HCT116 (cell line): ENCODE measurements around the gene TIGD4. TPM values are rescaled to one million over a fixed set of nuclear protein-coding genes. Genes with fewer than 3 reads are reported as not detected.

ENCODE experiments used
- ATAC-seq: fragments of 200-7000 bp; cut with Tn5 transposase; 2 replicates; pipeline ENCODE4 v1.9.1; 2020; ENCODE audit warnings: mild to moderate bottlenecking, moderate library complexity
- BruUV-seq: library from RNA; stranded (reverse); fragments of 400-500 nt; replicated peaks from 2 replicates; lab custom pipeline; 2021; lab: Mats Ljungman, UMichigan
- CTCF ChIA-PET: fragments of 300-600 bp; sonication (Branson Sonifier 250); formaldehyde crosslinking; loops from one replicate; lab custom pipeline; 2021; ENCODE audit warnings: antibody characterized with exemption; lab: Charles Lee
- POLR2A ChIA-PET: fragments of 300-600, 350-600 bp; sonication (Branson Sonifier 250); formaldehyde crosslinking; loops from one replicate; lab custom pipeline; 2021; ENCODE audit warnings: antibody characterized with exemption; lab: Charles Lee
- RAD21 ChIA-PET, 2 experiments: fragments of 300-600 bp; sonication (Branson Sonifier 250); formaldehyde crosslinking; loops; one replicate each; lab custom pipeline; 2023; ENCODE audit warnings: low total read pairs in 2 of 2; ENCODE audit not compliant: uncharacterized antibody in 2 of 2, unreplicated experiment in 2 of 2, low non-redundant PET in 1 of 2; lab: Charles Lee
- DNase-seq: peaks from one replicate; pipeline ENCODE4 v3.0.0-alpha.2; 2010; ENCODE audit warnings: low read depth, low spot score
- H2AFZ ChIP-seq: fragments of 200-600 bp; shearing (Covaris generic), sonication (generic); 2 replicates; pipeline ENCODE4 v1.6.1; 2017; ENCODE audit warnings: low read depth, mixed run types, mixed read lengths, antibody characterized with exemption, low read length; ENCODE audit not compliant: poor library complexity, severe bottlenecking
- H3K27ac ChIP-seq: 2 replicates; pipeline ENCODE4 v1.5.1; 2012; ENCODE audit warnings: low read depth, low read length
- H3K27me3 ChIP-seq: fragments of 200-600 bp; sonication (generic); 2 replicates; pipeline ENCODE4 v1.6.1; 2016; ENCODE audit warnings: mixed run types, low read length, mixed read lengths; ENCODE audit not compliant: insufficient read depth
- H3K36me3 ChIP-seq, 2 experiments: fragments of 200-500 bp in 1 of 2; fragments of 200-600 bp in 1 of 2; sonication (Bioruptor generic) in 1 of 2; sonication (generic) in 1 of 2; 2 replicates each; pipeline versions ENCODE4 v1.5.1 to v1.6.1; 2014 to 2016; ENCODE audit warnings: low read length in 2 of 2, inconsistent platforms in 1 of 2, mixed read lengths in 1 of 2, mixed run types in 1 of 2; ENCODE audit not compliant: insufficient read depth in 2 of 2, control insufficient read depth in 1 of 2
- H3K4me1 ChIP-seq, 2 experiments: fragments of 200-600 bp in 1 of 2; sonication (generic) in 1 of 2; 2 replicates each; pipeline versions ENCODE4 v1.5.1 to v1.6.1; 2012 to 2017; ENCODE audit warnings: low read length in 2 of 2, inconsistent platforms in 1 of 2, mild to moderate bottlenecking in 1 of 2, mixed read lengths in 1 of 2, mixed run types in 1 of 2, moderate library complexity in 1 of 2; ENCODE audit not compliant: insufficient read depth in 2 of 2, control insufficient read depth in 1 of 2
- H3K4me2 ChIP-seq: fragments of 200-600 bp; sonication (generic); 2 replicates; pipeline ENCODE4 v1.6.1; 2017; ENCODE audit warnings: mixed run types, low read length, mixed read lengths
- H3K4me3 ChIP-seq, 2 experiments: fragments of 200-600 bp in 1 of 2; sonication (generic) in 1 of 2; replicated peaks in 1 of 2; 2 replicates each; pipeline ENCODE4 v1.5.1; 2011 to 2016; ENCODE audit warnings: low read length in 2 of 2, control low read depth in 1 of 2, low read depth in 1 of 2, mild to moderate bottlenecking in 1 of 2, mixed read lengths in 1 of 2, mixed run types in 1 of 2
- H3K79me2 ChIP-seq: fragments of 200-600 bp; sonication (generic); 2 replicates; pipeline ENCODE4 v1.6.1; 2017; ENCODE audit warnings: mild to moderate bottlenecking, mixed run types, low read length, moderate library complexity, mixed read lengths; ENCODE audit not compliant: insufficient read depth
- H3K9ac ChIP-seq: fragments of 200-600 bp; sonication (generic); 2 replicates; pipeline ENCODE4 v1.6.1; 2016; ENCODE audit warnings: low read length, mixed read lengths
- H3K9me2 ChIP-seq: fragments of 200-600 bp; sonication (generic), shearing (Covaris generic); 2 replicates; pipeline ENCODE4 v1.6.1; 2017; ENCODE audit warnings: mixed run types, mild to moderate bottlenecking, moderate library complexity; ENCODE audit not compliant: insufficient read depth
- H3K9me3 ChIP-seq, 2 experiments: fragments of 200-500 bp in 1 of 2; fragments of 200-600 bp in 1 of 2; sonication (Bioruptor generic) in 1 of 2; sonication (generic) in 1 of 2; 2 replicates each; pipeline ENCODE4 v1.6.1; 2014 to 2017; ENCODE audit warnings: low read length in 2 of 2, mixed read lengths in 2 of 2, inconsistent platforms in 1 of 2, low read depth in 1 of 2, mild to moderate bottlenecking in 1 of 2, mixed run types in 1 of 2, moderate library complexity in 1 of 2; ENCODE audit not compliant: control insufficient read depth in 1 of 2, insufficient read depth in 1 of 2
- H4K20me1 ChIP-seq: fragments of 200-600 bp; sonication (generic), shearing (Covaris generic); 2 replicates; pipeline ENCODE4 v1.6.1; 2017; ENCODE audit warnings: mixed run types, mild to moderate bottlenecking, moderate library complexity; ENCODE audit not compliant: insufficient read depth
- ATF3 ChIP-seq: IDR thresholded peaks from 2 replicates; pipeline ENCODE4 v1.6.1; 2012
- EZH2 ChIP-seq: fragments of 200-600 bp; sonication (generic); IDR thresholded peaks from 2 replicates; pipeline ENCODE4 v1.6.1; 2017; ENCODE audit warnings: antibody characterized with exemption, mixed run types
- FOSL1 ChIP-seq: IDR thresholded peaks from 2 replicates; pipeline ENCODE4 v1.6.1; 2012; ENCODE audit warnings: low read depth
- REST ChIP-seq: IDR thresholded peaks from 2 replicates; pipeline ENCODE4 v1.6.1; 2012; ENCODE audit warnings: low read depth
- SIN3A ChIP-seq: IDR thresholded peaks from 2 replicates; pipeline ENCODE4 v1.6.1; 2012; ENCODE audit warnings: low read depth
- intact Hi-C: fragments of 100-400 bp; cut with micrococcal nuclease; formaldehyde crosslinking; loops from 2 replicates; pipeline ENCODE4 v1.10.0; 2022
- total RNA-seq: library from RNA; stranded (reverse); gene quantifications from one replicate; pipeline ENCODE4 v1.2.1, GENCODE V29; 2021; ENCODE audit not compliant: unreplicated experiment

TIGD4 gene
- total RNA-seq, 1 experiment from 2014 or later: 0.42 TPM

GRCh38 chr4:152805818-152806217, 26.3 kb upstream of the TIGD4 start:
- ATAC-seq (no peak), DNase-seq (no peak)
- H3K4me2 ChIP-seq: no peak overlapping the region
- ChIA-PET RAD21 (no interaction called here), POLR2A (no interaction called here), CTCF (no interaction called here)
- no peaks in the 10 kb centered on the region for H3K9me2 ChIP-seq
- no peak overlapping the region for H3K4me3 ChIP-seq
- no peaks in the 10 kb centered on the region for H3K9me3 ChIP-seq
- H3K4me1 ChIP-seq: no peaks in the 10 kb centered on the region; a peak in 1 of 4 replicates
- intact Hi-C loops: no loop called here
- no TSS peak for BruUV-seq
- H3K79me2 ChIP-seq: peaks cover 78% of the 10 kb centered on the region
- no peak overlapping the region for H2AFZ ChIP-seq
- H4K20me1 ChIP-seq: peaks cover 4% of the 10 kb centered on the region; the same call in 1 of the 2 replicates
- H3K36me3 ChIP-seq: no peaks in the 10 kb centered on the region
- H3K27me3 ChIP-seq: no peaks in the 10 kb centered on the region
- no peak overlapping the region for H3K9ac ChIP-seq
- TF ChIP-seq SIN3A (no peak), FOSL1 (no peak), ATF3 (no peak), EZH2 (no peak), REST (no peak)
- H3K27ac ChIP-seq: no peak overlapping the region
